ENCODE measurements around the gene FLACC1.
A peak's percentile ranks its signal among the peaks of the same experiment; 100 is the strongest.

FLACC1 gene

GRCh38 chr2:201363857-201364560 lies 6.9 kb upstream of the FLACC1 start:
- peak; percentile 78 for TF ChIP-seq CTCF (IDR thresholded peaks at IDR 0.05; ENCODE audit: control extremely low read depth, extremely low read depth, low read depth, missing control alignments)
- POLR2A ChIA-PET: no interaction called here
- CTCF ChIA-PET: interaction anchor here (0.6 to 4.1 kb wide), 39 partner anchors 9 to 862 kb away, joined by 3 to 36 read pairs (median 4); partner anchors contain the start of genes CASP10 and TMEM237

GRCh38 chr2:201362396-201362795 lies 5.3 kb upstream of the FLACC1 start:
- POLR2A ChIA-PET: no interaction called here
- no peak for TF ChIP-seq CTCF (IDR thresholded peaks at IDR 0.05; ENCODE audit: control extremely low read depth, extremely low read depth, low read depth, missing control alignments)
- no peak for DNase-seq (ENCODE audit: extremely low spot score)
- CTCF ChIA-PET: interaction anchor here (1.4 to 4.1 kb wide), 4 partner anchors 14 to 129 kb away, joined by 3 to 36 read pairs (median 10); no protein-coding TSS in a partner anchor

More at GRCh38 chr2:201363857-201364560, 6.9 kb upstream of the FLACC1 start:
- DNase-seq (ENCODE audit: extremely low spot score): peak; percentile 32

- no peak for TF ChIP-seq CTCF (IDR thresholded peaks at IDR 0.05; ENCODE audit: control extremely low read depth, extremely low read depth, low read depth, missing control alignments)
- POLR2A ChIA-PET: no interaction called here
- CTCF ChIA-PET: interaction anchor here (1.2 to 1.4 kb wide), 2 partner anchors 83 to 124 kb away, joined by 3 to 4 read pairs; no protein-coding TSS in a partner anchor
- DNase-seq (ENCODE audit: extremely low spot score): no peak
Observed at GRCh38 chr2:201361078-201361733, 4.1 kb upstream of the FLACC1 start.

DNA sequence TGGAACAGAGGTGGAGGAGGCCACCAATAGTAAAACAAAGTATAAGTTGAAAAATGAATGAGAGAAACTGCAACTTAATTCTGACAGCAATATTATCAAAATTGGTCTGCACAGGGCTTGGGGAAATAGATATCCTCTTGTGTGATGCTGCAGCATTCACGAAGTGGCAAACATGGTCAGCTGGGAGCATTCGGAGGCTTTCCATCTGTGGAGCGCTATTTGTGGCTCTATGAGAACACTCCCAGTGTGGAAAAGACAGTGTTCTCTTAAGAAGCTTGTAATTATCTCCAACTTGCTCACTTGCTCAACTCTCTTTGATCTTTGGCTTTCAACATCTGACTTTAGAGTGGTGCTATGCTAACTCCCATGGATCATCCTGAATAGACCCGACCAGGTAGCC lies 3.1 kb upstream of the FLACC1 start:
- ChIA-PET CTCF (interaction anchor here (1.2 kb wide), 1 partner anchor 123 kb away, joined by 4 read pairs; no protein-coding TSS in a partner anchor), POLR2A (no interaction called here)
- no peak for DNase-seq (ENCODE audit: extremely low spot score)
- TF ChIP-seq CTCF (IDR thresholded peaks at IDR 0.05; ENCODE audit: control extremely low read depth, extremely low read depth, low read depth, missing control alignments): no peak

DNA sequence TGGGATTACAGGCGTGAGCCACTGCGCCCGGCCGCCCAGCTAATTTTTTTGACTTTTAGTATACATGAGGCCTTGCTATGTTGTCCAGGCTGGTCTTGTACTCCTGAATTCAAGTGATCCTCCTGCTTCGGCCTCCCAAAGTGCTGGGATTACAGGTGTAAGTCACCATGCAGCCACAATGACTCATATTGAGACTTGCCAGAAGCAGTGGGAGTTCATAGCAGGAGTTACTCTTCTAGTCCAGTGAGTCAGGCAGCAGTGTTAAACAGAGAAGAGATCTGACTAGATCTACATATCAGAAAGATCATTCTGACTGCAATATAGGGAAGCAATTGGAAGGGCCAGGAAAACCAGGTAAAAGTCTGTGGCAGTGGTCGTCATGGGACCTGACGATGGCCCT lies 1.5 kb upstream of the FLACC1 start:
- CTCF ChIA-PET: interaction anchor here (0.8 to 1.2 kb wide), 3 partner anchors 9 to 127 kb away, joined by 3 read pairs; no protein-coding TSS in a partner anchor
- no peak for TF ChIP-seq CTCF (IDR thresholded peaks at IDR 0.05; ENCODE audit: control extremely low read depth, extremely low read depth, low read depth, missing control alignments)
- DNase-seq (ENCODE audit: extremely low spot score): no peak
- POLR2A ChIA-PET: interaction anchor here (0.7 kb wide), 1 partner anchor 439 kb away, joined by 4 read pairs; no protein-coding TSS in a partner anchor

DNA sequence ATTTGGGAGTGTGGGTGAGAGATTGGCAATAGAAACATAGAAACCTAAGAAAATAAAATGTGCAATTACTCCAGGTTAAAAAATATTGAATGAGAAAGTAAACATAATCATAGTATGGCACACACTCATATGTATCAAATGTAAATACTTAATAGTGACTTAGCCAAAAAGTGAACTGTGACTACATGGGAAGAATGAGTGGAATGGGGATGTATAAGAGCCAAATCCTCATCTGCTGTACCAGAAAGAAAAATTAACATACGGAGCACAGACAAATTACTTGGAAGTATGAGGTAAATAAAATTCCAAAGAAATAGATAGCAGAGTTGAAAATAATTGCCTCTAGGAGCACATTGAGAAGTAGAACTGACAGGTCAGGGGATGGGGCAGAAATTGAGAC lies 4.0 kb downstream of the FLACC1 start:
- POLR2A ChIA-PET: no interaction called here
- CTCF ChIA-PET: no interaction called here

More for the DNA sequence above, 4.0 kb downstream of the FLACC1 start:
- no peak for TF ChIP-seq CTCF (IDR thresholded peaks at IDR 0.05; ENCODE audit: control extremely low read depth, extremely low read depth, low read depth, missing control alignments)
- DNase-seq (ENCODE audit: extremely low spot score): no peak
